T-helper 2 cell (primary cell): ENCODE measurements around the gene SNAP23.

Experiments used
- DNase-seq, 5 experiments: peaks; one replicate each; pipeline versions ENCODE4 v3.0.0 to v3.0.0-alpha.2; 2012 to 2022
- total RNA-seq, 2 donors: gene quantifications; one replicate each; lab custom pipeline; 2026; lab: John Stamatoyannopoulos, UW

Gene SNAP23
- 39.6 to 60.3 reads per million in 2 donors for total RNA-seq

DNA sequence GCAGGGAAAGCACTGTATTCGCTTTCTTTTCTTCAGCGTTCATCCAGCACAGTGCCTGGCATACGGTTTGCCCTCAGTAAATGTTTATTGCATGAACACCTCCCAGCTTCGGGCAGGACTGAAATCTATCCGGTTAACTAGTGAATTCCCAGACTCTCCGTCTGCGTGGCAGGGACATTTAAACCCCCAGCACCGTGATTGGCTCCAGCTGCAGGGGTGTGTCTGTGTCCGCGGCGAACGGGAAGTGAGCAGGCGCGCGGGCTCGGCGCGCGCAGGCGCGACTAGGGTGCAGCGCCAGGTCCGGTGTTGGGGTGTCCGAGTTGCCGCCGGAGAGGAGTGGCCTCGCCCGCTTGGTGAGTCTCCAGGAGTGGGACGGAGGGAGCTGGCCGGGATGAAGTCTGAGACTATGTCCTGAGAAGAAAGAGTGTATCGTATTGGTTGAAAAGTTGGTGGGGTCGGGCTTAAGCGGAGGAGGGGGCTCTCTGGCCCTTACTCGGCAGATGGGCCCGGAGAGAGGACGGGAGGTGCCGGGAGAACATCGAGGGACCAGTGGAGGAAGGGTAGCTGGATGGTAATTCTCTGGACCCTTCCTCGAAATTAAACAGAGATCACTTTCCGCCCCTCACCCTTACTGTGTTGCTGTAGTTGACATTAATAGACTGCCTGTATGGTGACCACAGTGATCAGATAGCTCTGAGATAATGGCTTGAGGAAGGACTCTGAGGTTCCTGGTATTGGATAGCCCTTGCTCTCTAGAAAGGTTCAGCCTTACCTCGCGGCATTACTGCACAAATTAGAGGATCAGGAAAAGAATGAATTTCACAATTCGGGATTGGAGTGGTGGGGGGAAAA, at the start of gene SNAP23:
SNAP23 (plus strand) TSS at position 274 of the 852 bp plus-strand sequence. CDS start 16,213 bp downstream, outside the sequence.
- DNase-seq, result peak; percentile 62 to 84 (median 73)

DNA sequence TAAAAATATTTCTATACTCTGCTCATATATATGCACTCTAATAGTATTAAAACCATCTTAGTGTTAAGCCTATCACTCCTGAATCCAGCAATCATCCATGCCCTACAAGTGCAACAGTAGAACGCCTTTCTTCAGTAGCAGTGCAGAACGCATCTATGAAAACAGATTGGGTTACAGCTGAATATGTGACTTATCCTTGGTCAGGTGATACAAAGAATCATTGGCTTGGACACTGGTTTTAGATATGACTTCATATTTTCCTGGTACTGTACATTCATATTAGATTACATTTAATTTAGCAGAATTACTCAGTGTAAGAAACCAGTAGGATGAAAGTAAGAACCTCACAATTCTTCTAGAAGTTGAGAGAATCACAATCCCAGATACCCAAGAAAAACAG, 47.8 kb upstream of the SNAP23 start:
- DNase-seq, result no peak

DNA sequence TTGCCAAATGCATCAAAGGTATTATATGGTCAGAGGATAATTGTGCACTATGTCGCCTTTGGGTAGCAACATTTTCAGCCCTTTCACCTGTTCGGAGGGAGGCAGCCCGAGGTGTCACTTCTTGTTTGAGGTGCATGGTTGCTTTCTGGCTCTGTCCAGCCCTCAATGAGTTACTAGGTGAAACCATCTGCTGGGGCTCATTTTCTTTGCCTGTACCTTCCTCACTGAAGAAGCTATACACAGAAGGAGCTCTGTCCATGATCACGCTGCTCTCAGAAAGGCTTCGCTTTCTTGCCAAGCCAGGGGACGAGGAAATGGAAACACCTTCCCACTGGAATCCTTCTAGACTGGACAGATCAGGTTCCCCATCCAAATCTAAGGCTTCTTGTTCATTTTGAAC, 47.2 kb upstream of the SNAP23 start:
- no peak for DNase-seq

DNA sequence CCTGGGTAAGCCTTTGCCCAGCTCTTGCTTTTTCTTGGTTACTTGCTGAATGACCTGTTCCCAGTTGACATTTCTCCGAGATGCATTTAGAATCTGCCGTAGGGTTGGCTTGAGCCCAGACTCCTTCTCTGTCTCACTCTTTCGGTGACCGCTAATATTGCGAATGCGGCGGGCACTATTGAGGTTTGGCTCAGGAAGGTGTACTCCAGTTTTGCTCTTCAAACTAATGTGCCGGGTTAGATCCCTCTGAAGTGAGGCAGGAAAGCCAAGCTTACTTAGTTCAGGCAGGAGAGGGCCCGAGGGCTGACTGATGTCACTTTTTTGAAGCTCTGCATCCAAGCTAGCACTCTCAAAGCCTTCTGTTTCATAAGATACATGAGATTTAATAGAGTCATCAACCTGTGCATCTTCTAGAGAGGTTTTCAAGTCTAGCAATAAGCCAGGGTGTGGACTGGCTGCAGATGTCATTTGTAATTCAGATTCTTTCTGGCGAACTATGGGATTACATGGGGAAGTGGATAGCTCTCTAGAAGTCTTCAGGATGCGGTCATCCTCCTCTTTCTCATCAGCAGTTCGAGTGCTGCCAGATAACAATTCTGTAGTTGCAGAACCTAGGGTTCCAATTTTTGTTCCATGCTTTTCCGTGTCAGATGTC, 45.5 kb upstream of the SNAP23 start:
- DNase-seq, result no peak

DNA sequence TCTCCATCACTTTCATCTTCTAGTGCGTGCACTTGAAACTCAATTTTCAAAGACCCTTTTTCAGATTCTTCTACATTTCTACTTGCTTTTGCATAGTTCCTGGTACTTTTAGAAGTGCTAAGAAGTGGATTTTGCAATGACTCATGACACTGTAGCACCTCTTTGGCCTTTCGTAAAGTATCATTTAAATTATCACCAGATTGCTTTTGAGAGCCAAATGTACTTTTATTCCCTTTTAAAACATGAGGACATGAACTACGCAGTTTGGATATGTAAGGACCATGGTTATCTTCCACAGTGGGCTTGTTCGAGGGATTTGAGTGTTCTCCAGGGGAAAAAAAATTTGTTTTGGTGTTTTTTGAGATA, 45.0 kb upstream of the SNAP23 start:
- DNase-seq, result no peak

DNA sequence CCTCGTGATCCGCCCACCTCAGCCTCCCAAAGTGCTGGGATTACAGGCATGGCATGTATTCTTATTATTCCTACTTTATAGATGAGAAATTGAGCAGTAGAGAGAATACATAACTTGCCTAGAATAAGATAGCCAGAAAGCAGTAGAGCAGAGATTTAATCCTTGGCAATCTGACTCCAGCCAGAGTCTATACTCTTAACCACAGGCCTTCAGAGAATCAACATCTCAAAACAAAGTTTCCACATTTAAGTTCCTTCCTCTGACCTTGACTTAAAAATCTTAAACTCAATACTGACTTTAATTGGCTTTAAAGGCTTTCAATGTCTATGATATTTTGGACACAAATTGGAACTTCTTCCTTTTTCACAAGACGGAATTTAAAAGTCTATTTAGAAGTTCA, 41.6 kb upstream of the SNAP23 start:
- no peak for DNase-seq

DNA sequence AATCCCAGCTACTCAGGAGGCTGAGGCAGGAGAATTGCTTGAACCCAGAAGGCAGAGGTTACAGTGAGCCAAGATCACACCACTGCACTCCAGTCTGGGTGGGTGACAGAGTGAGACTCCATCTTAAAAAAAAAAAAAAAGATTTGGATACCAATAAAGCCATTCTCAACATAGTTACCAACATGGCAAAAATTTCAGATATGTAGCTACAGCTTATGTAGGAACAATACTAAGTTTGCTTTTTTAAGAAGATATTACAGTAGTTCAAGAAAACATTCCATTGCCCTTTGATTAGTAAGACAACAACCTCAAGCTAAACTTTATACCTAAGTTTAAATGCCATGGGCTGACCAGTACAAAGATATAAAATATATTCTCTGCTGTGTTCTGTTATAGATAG, 38.9 kb upstream of the SNAP23 start:
- no peak for DNase-seq

DNA sequence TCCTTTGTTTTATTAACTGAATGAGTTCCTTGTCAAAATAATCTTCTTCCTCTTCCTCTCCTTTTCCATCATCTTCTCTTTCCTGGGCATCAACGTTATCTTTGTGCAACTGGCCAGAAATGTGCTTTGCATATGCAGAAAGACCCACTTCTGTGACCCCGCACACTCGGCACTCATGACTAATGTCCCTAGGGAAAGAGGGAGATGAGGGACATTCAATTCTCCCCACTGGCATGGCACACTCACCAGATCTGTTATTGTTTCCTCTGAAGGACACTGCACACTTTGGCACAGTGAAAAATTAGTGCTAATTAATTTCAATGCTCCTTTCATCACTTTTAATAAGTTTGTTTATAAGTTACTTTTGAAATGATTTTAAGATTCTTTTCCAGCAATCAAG, 38.5 kb upstream of the SNAP23 start:
- no peak for DNase-seq

DNA sequence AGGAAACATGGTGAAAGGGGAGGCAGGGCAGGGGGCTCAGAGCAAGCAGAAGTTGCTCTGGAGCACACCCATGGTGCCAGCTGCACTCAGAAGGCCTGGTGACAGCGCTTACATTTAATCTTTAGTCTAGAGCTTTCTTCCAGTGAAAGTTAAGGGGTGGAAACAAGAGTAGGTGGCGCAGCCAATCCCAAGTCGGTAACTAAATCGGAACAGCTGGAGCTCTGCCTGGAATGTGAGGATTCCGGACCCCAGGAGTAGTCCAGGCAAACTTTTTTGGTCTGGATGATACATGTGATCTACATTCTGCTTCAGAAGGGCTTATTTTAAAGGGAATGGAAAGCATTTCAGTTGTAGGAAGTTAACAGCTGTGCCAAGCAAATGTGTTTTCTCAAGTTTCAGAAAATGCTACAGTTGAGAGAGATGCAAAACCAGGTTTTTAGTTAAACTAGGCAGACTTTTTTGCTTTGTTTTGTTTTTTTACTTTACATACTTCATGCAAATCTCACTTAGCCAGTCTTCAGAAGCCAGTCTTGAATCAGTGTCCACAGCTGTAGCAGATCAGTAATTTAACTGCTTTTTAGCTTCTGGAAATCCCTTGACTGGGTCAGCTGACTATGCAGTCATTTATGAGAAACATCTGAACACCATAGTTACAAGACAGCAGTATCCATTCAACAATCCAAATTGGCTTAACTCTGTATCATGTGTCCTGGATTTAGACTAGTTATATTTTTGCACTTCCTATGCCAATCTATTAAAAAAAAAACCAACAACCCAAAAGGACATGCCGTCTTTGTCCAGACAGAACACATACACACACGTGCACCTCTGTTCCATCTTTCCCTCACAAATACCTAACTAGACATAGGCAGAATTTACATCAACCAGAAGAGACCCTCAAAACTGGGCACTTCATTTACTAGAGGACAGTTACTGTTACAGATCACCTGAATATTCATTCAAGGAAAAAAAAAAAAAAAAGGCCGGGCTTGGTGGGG, 37.7 kb upstream of the SNAP23 start:
- no peak for DNase-seq

DNA sequence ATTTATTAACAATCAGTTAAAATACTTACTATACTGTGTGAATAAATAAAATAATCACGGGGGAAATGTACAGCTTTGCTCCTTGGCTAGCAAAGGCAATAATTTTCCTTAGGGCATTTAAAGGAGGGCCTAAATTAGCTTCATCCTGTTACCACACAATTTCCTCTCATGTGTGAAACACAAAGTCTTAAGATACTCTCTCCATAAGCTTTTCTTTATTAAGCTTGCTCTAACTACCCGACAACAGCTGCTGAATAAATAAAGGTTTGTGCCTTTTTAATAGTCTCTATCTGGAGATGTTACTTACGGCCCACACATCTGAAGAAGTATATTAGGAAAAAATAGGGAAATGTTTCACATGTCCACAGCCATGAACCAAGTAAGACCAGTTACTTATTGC, 34.2 kb upstream of the SNAP23 start:
- no peak for DNase-seq

DNA sequence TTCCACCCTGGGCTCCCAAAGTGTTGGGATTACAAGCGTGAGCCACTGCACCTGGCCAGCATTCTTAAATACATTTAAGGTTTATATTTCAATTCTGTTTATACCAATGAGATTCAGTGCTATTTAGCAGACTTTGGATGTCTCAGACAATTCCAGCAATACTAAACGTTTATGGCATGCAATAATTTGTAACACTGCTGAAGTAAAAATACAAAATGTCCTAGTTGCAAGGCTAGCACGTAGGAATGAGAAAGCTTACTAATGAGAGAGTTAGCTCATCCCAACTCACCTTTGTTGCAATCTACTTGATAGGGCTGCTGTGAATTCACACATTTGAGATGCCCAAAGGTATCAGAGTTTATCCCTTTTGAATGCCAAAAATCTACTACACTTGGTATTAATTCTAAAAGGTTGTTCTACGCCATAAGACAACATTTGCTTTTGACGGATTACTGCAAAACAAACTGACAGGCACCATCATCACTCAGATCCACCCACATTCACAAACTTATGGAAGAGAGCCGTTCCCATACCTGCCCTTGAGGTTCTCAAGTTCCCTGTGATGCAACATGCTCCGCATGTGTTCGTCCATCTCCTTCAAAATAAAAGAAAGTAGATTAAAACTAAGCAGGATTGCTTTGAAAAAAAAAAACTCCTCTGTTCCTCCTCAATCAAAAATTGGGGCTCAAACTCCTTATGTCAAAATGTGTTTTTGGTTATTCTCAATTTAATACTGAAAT, 29.7 kb upstream of the SNAP23 start:
- no peak for DNase-seq

DNA sequence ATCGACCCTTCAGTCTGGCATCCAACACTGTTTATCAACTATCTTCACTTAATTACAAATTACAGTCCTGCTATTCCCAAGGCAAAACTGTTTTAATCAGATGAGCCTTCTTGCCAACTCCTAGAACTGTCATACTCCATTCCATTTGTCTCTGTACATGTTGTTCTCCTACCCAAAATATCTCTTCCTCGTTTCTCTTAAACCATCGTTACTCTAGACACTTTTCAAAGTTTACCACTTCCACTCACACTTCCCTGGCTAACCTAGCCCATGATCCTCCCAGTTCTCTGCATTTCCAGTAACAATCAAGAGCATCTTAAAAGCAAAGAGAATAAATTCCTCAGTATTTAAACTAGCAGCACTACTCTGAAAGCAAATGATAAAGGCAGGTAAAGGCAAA, 24.4 kb upstream of the SNAP23 start:
- no peak for DNase-seq

DNA sequence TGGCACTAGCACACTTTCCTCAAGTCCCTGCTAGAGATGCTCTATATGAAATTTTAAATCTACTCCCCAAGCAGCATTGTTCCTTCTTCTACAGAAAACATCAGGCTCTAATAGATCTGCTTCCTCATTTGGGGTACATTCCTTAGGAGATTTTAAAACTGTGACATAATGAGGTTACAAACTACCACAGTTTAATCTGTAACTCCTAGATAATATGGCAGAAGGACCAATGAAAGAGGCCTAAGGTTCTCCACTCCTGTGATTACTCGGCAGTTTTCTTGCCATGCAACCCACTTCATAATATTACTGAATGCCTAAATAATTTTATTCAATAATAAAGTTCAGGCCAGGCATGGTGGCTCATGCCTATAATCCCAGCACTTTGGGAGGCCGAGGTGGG, 20.6 kb upstream of the SNAP23 start:
- DNase-seq, result no peak

DNA sequence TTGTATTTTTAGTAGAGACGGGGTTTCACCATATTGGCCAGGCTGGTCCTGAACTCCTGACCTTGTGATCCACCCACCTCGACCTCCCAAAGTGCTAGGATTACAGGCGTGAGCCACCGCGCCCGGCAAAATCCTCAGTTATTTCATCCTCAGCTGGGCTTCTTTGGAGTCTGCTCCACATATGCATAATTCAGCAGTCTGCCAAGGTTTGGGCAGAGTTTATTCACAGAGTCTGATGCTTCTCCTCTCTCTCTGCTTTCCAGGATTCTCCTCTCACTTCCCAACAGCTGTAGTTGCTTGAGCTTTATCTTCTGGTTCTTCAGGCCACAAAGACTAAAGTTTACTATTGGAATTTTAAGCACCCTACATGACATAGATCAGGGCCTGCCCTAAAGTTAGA, 12.7 kb upstream of the SNAP23 start:
- no peak for DNase-seq

DNA sequence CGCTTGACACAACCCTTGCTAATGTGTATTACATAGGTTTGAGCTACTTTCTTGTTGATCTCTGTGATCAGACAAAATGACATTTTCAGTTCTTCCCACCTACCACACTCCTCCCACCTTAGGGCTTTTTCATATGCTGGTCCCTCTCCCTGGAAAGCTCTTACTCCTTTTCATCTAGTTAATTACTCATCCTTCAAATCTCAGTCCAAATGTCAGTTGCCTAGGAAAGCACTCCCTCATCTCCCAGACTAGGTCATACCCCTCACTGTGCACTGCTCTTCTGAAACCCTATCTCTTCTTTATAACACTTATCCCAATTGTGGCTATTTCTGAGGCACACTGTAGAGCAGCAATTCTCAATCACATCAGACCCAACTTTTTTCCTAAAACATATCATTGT, 11.8 kb upstream of the SNAP23 start:
- DNase-seq, result no peak

DNA sequence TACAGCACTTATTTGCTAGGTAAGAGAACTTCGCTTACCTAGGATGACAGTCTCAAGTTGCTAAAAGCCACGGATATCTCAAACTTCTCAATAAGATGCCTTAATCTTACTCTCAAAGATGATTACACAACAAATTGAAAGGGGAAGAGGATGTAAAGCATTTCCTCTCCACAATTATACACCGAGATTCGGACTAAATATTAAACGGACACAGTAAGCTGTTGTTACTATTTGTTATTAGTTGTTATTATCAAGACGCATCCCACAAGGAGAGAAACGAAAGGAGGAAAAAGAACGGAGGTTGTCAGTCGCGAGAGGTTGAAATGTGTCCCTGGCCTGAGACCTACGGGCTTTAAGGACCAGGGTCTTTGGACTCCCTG, 5.2 kb upstream of the SNAP23 start:
- DNase-seq, result peak in 1 of 5 experiments; percentile 14

DNA sequence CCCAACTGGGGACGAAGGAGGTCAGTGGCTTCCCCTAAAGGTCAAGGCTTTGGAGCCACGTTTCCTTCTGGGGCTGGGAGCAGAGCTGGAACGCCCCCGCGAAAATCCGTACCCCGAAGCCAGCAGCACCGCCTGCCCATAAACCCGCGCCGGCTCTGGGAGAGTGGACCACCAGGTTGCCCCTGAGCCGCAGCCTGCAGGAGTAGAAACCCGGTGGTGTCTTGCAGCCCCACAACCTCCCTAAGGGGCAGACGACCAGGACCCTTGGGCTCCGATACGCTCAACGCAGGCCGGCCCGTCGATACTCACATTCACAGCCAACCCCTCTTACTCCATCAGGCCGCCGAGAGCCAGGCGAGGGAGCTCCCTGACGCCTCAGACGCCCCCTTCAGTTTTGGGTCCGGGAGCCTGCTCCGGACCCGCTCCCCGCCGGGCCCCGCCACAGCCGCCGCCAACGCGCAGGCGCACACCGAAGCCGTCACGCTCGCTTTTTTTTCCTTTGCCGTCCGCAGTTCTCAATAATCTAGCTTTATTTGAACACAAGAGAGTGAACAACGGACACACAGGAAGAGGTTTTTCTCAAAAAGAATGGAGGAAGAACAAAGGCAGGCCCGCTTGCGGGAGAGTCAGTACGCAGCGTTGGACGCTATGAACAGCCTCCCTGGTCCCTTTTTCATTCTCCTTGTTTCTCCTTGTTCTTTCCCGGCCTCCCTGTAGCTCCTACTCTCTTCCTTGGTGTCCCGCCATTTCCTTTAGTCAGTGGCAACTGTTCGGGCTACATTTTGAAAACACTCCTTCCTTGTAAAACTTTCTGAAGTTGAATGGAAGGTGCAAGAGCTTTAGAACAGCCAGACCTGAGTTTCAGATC, 4.5 kb upstream of the SNAP23 start, which contains the start of gene ZNF106:
ZNF106 (minus strand) TSS at position 471 of the 868 bp plus-strand sequence. CDS start 18,852 bp downstream, outside the sequence.
- peak; percentile 71 to 93 (median 82) for DNase-seq

DNA sequence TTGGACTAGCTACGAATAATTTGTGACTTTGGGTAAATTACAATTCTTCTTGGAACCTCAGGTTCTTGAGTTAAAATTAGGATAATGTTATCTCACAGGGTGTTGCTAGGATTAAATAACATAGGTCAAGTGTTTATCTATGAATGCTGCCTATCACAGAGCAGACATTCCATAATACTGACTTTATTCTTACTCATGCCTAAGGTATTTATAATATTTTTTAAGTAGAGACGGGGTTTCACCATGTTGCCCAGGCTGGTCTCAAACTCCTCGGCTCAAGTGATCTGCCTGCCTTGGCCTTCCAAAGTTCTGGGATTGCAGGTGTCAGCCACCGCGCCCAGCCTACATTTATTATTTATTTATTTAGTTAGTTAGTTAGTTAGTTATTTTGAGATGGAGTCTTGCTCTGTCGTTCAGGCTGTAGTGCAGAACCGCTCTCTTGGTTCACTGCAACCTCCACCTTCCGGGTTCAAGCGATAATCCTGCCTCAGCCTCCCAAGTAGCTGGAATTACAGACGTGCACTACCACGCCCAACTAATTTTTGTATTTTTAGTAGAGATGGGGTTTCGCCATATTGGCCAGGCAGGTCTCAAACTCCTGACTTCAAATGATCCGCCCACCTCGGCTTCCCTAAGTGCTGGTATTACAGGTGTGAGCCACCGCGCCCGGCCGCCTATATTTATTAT, 3.8 kb upstream of the SNAP23 start:
- no peak for DNase-seq

DNA sequence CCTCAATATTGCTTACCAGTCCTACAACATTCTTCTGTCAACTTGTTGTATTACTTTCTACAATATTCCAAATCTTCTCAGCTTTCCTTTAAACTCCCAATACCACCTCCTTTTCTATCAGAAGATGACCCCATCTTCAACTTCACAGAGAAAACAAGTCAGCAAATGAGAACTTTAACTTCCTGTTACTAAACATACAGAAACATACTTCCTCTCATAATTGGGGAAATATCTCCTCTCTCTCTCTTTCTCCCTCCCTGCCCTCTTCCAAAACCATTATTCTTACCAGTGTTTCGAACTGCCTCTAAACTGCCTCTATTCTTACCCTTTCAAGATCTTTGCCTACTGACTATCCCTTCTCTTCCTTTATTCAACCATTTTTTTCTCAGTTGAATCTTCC, 1.8 kb upstream of the SNAP23 start:
- DNase-seq, result no peak

DNA sequence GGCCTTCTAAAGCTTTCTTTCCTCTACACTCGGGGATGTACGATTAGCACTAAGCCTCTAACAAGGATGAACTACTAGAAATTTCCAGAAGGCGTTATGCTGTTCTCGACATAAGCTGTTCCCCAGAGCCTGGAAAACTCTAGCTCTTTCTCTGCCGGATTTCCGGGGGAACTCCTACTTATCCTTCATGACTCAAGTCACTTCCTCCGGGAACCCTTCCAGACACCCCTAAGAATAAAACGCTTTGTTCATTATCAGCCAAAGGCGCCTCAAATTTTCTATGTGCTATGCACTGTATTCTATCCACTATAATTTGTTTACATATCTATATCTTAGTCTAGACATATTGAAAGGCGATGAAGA, 455 bp upstream of the SNAP23 start:
- no peak for DNase-seq
